HG03039 (cell line): Measurements from ENCODE around the gene C5orf46.
"Not testable (repeated sequence)": the region's sequence is repeated elsewhere in the genome, so short reads cannot be mapped to it uniquely, and the experiment has no call there.

ENCODE experiments used
- ATAC-seq: cut with Tn5 transposase; IDR thresholded peaks from one replicate; pipeline ENCODE4 v1.9.1; 2021; ENCODE audit warnings: mild to moderate bottlenecking, moderate library complexity; ENCODE audit not compliant: unreplicated experiment

C5orf46 gene

DNA sequence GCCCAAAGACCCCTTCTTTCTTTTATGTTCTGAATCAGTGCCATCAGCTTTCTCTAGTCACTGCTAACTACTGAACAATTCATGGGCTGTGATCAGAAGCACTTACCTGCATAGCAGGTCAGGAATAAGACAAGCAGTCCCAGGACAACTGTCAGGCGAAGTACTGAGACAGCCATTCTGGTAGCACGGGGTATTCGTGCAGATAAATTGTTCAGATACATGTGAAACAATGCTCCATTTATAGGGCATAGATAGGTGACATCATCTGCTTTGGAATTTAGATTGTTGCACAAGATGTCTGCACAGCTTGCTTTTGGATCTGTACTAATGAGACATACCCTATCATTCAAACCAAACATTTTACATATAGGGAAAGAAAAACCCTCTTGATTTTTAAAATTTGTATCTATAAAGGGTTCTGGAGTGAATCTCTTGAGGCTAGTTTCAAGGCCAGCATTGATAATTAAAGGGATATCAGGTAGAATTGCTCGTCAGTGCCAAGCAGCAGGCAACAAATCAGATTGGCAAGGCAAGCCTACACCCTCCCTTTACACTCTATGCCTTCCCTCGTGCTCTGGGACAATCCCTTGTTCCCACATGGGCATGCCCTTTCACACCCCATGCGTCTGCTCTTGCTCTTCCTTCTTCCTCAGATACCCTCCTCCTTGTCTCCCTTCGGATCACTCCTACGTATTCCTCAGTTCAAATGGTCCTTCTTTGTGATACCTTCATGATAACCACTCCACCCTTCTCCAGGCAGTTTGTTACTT, at the start of gene C5orf46:
Gene C5orf46, minus strand, starts transcription at position 213 of the 770 bp plus-strand sequence. Its CDS starts 37 bp downstream, at position 176.
- ATAC-seq, result no peak

DNA sequence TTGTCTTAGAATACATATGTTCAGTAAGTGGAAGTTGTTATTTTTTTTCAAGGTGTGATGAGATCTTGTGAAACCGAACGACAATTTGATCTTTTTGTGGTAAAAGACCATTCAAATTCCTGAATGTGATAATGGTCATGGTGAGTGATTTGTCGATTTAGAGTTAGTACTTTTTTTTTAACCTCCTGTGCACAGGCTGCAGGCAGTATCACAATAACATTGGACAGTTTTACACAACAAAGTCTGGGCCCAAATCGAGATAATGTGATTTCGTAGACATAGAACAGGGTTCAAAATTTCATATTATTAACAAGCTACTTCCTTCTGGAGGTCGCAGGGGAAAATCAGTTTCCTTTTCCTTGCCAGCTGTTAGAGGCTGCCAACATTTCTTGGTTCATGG, 48.6 kb upstream of the C5orf46 start:
- ATAC-seq, result no peak

DNA sequence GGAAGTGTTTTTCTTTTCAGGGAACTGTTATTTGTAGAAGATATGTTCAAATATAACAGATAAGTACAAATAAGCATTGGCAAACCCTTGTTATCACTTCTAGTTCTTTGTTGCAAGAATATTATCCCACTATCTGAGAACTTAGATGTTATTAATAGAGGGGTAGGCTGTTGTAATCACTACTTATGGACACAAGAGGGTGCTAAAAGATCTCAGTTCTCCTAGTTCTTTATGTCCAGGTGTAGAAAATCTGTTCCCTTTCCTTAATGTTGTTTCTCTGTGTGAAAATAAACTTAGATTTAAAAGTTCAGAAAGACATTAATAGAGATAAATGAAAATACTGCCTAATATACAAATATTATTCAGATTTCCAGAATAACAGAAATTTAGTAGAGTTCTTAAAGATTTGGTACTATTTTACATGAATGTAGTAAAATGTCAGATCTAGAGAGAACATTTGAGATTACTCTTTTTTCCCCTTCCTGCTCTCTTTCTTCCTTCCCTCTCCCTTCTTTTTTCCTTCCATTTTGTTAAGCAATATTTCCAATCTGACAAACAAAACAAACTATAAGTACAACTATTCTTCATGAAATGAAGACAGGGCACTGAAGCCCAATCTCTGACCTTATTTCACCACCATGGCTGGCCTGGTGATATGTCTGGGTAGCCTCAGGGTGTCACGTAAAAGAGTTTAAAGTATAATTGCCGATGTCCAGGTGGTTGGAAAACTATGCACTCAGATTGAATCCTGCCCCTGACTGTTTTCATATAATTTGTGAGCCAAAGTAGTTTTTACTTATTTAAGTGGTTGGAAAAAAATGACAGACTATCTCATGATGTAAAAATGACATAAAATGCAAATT, 43.6 kb upstream of the C5orf46 start:
- peak; percentile 67 for ATAC-seq

DNA sequence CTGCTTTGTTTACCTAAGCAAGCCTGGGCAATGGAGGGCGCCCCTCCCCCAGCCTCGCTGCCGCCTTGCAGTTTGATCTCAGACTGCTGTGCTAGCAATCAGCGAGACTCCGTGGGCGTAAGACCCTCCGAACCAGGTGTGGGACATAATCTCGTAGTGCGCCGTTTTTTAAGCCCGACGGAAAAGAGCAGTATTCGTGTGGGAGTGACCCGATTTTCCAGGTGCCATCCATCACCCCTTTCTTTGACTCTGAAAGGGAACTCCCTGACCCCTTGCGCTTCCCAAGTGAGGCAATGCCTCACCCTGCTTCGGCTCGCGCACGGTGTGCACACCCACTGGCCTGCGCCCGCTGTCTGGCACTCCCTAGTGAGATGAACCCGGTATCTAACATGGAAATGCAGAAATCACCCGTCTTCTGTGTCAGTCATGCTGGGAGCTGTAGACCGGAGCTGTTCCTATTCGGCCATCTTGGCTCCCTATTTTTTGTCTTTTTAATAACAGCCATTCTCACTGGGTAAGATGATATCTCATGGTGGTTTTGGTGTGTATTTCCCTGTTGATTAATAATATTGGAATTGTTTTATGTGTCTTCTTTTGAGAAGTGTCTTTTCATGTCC, 40.4 kb upstream of the C5orf46 start:
- not testable (repeated sequence) for ATAC-seq

DNA sequence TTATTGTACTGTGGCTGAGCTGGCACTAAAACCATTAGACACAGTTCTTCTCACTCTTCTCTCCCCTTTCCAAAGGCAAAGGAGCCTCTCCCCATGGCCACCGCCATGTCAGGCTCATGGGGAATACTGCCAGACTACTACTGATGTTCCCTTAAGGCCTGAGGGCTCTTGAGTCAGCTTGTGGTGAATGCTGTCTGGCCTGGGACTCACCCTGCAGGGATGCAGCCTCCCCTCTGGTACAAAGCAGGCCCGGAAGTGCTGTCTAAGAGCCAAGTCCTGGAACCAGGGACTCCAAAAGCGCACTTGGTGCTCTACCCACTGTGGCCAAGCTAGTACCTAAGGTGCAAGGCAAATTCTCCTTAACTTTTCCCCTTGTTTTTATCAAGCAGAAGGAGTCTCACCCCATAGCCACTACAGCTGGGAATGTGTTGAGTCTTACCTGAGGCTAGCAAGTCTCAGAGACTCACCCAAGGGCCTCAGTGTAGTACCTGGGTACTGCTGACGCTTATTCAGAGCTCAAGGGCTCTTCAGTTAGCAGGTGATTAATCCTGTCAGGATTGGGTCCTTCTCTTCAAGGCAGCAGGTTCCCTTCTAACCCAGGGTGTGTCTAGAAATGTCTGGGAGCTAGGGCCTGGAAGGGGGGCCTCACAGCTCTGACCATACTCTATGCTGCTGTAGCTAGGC, 33.2 kb upstream of the C5orf46 start:
- no peak for ATAC-seq

DNA sequence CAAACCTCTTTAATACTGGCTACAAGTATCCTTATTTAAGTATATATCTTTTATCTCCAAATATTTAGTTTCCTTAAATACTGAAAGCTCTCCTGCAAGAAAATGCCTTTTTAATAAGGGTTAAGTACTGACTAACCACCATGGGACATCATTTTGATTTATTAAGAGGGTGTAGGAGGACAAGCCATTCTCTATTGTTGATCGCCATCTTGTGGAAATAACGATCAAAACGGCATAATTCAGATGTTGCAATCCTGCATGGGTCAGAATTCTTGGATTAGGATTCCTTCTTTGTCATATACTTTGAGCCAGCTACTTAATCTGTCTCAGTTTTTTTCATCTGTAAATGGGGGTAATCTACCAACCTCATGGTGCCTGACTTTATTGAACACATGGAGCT, 28.7 kb upstream of the C5orf46 start:
- no peak for ATAC-seq

DNA sequence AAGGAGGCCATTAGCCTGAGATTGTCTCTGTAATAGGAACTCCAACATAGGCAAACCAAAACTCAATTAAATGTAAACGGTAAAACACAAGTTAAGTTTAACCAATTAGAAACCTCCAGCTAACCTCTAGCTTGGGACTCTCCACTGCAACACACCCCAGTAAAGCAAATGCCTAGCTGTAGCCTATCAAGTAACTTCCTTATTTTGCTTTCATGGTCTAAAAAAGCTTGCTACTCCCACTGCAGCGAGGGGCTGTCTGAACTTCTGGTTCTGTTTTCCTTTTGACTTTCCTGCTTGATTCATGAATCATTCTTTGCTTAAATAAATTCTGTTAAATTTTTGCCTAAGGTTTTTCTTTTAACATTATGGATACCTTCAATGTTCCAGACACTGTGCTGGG, 24.4 kb upstream of the C5orf46 start:
- ATAC-seq, result no peak

DNA sequence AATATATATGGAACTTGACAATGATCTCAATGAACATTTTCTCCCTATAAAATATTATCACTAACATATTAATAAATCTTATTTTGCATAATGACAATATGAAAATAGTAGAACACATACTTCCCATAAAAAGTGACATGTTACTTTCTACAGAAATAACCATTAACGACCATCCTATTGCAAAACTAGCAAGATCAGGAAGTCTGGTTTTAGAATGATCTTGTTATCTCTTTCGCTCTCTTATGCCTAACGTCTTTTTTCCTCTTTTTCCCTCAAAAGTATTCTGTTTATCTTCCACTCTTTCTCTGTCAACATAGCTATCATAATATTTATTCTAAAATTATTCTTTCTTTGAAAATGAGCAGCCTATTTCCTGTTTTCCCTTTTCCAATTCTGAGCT, 21.6 kb upstream of the C5orf46 start:
- ATAC-seq, result no peak

DNA sequence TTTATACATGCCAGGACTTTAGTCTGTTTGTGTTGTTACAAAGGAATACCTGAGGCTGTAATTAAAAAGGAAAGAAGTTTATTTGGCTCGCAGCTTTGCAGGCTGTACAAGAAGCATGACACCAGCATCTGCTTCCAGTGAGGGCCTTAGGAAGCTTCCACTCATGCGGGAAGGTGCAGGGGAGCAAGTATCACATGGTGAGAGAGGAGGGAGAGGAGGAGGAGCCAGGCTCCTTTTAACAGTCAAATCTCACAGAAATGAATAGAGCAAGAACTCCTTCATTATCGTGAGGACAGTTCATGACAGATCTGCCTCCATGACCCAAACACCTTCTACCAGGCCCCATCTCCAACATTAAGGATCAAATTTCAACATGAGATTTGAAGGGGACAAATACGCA, 18.7 kb upstream of the C5orf46 start:
- ATAC-seq, result no peak

DNA sequence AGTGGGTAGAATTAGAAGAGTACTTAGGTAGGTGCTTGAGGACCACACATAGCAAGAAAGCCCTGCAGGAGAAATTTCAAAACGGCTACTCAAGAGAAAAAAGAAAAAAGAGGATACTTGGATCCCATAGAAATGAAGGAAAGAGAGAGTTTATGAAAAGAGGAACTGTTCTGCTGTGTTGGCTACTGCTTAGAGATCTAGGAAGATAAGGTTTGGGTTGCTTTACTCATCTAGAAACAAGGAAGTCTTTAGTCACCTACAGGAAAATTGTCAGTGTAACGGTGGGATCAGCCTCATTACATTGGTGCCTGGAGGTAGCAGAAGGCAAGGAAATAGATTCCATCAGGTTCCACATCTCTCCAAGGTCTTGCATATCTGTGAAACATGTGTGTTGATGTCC, 14.8 kb upstream of the C5orf46 start:
- ATAC-seq, result no peak

DNA sequence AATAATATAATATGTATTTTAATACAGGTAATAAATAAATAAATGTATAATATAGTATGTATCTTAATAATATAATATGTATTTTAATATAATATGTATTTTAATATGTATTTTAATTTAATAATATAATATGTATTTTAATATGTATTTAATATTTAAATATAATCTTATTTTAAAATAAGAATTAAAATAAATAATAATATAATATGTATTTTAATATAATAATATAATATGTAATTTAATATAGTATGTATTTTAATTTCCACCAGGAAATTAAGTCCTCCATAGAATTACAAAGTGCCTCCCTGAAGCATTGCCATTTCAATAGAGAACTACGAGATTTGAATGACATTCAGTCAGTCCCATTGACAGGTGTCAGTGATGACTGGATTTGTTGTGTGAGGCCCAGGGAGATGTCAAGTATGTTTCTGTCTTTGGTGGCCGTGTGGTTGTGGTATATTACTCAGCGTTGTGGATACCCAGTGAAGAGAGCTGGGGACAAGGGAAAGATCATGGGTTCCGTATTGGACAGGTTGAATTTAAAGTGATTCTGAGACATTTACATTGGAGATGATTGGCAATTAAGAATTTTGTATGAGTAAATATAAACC, 14.2 kb upstream of the C5orf46 start:
- ATAC-seq, result no peak

DNA sequence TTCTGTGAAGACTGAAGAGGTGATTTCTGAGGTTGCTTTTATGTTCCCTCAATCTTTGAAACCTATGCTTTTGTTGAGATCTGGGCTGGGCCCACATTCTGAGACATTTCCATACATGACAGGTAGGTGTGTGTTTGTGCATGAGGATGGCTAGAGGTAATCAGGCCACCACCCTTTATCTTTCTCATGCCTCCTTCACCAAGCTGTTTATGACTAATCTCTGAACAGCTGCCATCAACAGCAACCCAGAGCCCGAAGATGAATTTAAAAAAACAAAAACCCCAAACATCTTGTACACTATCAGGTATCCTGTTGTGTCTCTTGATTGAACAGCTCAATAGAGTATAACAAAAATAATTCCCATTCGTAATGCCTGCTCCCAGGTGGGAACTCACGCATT, 12.6 kb upstream of the C5orf46 start:
- ATAC-seq, result no peak

DNA sequence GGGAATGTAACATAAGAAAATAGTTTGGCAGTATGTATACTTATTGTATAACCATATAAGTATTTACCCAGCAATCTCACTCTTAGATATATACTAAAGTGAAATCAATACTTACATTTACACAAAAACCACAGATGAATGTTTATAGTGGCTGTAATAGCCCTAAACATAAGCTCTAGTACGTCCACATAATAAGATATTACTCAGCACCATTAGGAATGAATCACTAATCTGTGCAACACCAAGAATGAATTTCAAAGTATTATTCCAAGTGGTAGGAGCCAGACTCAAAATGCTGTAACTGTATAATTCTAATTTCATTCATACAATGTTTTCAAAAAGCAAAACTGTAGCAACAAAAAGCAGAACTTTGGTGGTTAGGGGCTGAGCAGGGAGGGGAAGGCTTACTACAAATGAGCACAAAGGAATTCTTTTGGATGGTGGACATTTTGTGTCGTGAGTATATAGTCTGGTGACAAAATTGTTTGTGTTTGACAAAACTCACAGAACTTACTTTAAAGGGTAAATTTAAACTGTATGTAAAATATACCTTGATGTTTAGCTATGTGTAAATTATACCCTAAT, 11.9 kb upstream of the C5orf46 start:
- ATAC-seq, result no peak

DNA sequence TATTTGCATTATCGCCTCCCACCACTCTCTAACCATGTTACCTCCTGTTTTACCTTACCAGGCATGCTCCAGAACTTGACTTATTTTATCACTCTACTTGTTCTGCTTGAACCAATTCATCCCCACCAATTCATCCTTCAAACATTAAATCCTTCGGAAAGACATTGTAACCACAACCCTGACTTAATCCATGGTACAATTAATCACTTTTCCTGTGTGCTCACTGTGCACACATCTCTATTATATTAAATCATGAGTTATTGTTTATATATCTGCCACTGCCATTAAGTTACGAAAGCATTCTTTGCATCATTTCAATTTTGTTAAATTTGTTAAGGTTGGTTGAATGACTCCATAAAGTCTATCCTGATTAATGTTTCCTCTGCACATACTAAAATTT, 7.4 kb upstream of the C5orf46 start:
- ATAC-seq, result no peak

DNA sequence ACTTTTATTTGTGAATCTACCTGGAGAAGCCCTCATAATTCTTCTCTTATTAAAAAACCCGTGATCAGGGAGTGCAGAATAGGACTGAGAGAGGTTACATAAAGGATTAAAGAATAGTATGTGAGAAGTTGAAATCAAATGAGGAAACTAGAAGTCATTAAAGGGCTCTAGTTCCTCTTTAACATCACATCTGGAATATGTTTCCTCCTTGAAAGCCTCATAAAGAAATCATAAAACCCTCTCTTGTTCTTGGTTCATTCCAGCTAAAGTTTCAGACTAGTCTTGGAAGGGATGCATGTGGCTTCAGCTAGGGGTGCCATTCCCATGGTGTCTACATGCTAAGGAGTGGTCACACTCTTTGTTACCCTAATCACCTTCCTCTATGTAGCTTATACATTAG, 5.7 kb upstream of the C5orf46 start:
- ATAC-seq, result no peak

DNA sequence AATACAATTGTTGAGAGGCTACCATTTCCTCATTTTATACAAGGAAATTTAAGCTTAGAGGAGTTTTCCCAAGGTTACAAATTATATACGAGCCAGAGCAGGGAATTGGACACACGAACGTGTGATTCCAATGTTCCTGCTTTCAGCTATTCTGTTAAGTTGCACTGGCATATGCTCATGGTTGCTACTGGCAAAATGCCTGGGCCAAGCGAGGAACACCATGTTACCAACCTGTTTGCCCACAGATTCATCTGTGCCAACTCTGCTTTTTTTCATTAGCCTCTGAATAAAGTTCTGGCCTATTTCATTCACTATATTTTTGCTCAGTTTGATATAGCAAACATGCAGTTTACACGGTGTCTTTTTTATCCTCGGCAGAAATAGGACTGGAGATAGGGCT, 5.1 kb upstream of the C5orf46 start:
- ATAC-seq, result no peak

DNA sequence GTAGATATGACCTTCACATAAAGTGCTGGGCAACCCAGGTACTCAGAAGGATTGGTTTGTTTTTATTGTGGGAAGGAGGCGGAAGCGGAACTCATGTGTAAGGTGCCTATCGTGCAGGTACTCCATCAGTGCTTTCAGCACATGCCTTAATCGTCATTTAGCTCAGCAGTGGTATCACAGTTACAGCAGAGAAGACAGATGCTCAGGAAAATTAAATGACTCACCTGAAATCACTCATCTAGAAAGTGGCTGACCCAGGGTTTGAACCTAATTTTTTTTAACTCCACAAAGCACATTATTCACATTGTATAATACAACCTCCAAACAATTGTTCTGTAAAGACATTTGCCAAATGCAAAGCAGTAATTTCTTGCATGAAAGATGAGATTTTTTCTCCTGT, 2.2 kb downstream of the C5orf46 start:
- ATAC-seq, result no peak

DNA sequence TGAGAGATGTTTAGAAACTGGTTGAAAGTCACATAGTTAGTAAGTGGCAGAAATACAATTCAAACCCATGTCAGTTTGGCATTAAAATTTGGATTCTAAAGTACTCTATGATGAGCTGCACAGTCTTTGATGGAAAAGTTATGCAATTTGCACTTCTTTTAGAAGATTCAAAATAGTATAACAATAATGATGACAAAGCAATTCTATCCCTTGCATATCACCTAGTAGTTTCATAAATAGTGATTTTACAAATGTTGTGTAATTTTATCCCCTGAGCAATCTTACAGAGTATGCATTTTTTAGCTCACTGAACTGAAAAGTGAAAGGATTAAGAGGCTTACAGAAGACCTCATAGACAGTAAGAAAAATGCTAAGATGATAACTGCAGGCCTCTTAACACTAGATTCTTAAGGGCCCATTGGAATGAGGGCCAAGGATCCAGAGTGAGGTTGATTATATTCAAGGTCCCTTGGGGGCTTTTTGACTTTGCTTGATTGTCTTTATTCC, 3.7 kb downstream of the C5orf46 start:
- no peak for ATAC-seq

DNA sequence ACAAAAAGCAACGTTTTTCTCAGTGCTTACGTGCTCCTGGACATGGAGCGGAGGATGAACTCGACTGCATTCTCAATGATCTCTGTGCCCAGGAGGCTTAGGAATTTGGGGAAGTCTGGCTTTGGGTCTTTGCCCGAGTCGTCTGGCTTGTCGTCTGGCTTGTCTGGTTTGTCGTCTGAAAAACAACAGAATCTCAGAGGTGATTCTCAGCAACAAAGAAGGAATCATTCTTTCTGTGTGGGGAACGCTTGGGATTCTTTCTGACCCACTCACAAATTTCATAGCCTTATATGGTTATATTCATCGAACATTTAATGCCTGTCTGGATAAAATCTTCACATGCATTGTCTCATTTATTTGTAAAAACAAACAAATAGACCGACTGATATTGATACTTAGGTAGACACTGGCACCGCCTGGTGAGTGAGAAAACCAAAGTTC, 4.7 kb downstream of the C5orf46 start:
- ATAC-seq, result no peak

DNA sequence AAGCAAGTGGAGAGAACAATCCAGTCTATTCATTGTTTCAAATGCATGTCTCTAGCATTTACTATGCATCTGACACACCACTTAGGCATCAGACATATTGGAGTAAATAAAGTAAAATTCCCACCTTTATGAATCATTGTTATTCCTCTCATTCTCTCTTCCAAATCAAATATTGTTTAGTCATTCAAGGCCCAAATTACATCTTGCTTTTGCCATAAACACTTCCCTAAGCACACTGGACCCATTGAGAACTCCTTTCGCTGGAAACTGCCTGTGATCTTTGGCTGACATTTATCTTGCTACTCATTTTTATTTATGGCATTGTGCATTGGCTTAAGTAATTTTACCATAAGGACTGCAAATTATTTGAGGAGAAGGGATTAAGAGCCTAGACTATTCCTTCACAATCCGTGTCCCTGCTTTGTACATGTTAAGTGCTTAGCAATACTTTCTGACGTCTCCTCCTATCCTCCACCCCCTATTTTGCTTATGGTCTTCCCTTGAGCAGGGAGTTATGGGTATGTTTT, 7.4 kb downstream of the C5orf46 start:
- ATAC-seq, result no peak
